Brain microvascular endothelial cell (primary cell): ENCODE measurements around the gene TMPRSS13.
A peak's percentile ranks its signal among the peaks of the same experiment; 100 is the strongest.

Experiments
- DNase-seq: peaks from one replicate; pipeline ENCODE4 v3.0.0-alpha.2; 2020
- H3K27ac ChIP-seq: fragments of 250-450 bp; sonication (Bioruptor Pico); 2 replicates; pipeline ENCODE4 v1.5.1; 2020; ENCODE audit warnings: mild to moderate bottlenecking, moderate library complexity
- H3K27me3 ChIP-seq: fragments of 250-450 bp; sonication (Bioruptor Pico); replicated peaks from 2 replicates; pipeline ENCODE4 v1.5.1; 2020; ENCODE audit warnings: mild to moderate bottlenecking
- H3K36me3 ChIP-seq: fragments of 250-450 bp; sonication (Bioruptor Pico); replicated peaks from 2 replicates; pipeline ENCODE4 v1.5.1; 2020; ENCODE audit warnings: mild to moderate bottlenecking
- H3K4me3 ChIP-seq: 2 replicates; pipeline ENCODE4 v1.5.1; 2011; ENCODE audit warnings: low read depth, mild to moderate bottlenecking, control low read depth, low read length, moderate library complexity
- in situ Hi-C: cut with HindIII; loops from 2 replicates; pipeline ENCODE4 v1.10.0; 2017; ENCODE audit warnings: low sequenced_read_pairs, low pct_ligation_motif_present
- TF ChIP-seq, protein P1 (sequence below): IDR thresholded peaks from 2 replicates; pipeline ENCODE4 v1.5.1; 2011; ENCODE audit warnings: low read depth, mild to moderate bottlenecking, moderate library complexity, low read length, control low read depth, inconsistent platforms; ENCODE audit errors: missing control alignments

The TMPRSS13 gene

DNA sequence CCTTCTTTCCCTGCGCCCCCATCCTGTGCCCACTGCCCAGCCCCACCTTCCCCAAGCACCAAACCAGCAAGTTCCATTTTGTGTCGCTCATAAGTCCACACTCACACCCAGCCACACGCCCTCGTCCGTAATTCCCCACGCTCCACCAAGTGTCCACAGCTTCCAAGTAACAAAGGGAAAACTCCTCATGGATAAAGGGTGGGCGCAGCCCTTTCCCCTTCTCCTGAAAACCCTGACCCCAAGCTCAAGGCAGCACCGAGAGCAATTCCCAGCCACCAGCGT, 53.2 kb downstream of the TMPRSS13 start:
- DNase-seq, result no peak
- TF ChIP-seq, protein P1, sequence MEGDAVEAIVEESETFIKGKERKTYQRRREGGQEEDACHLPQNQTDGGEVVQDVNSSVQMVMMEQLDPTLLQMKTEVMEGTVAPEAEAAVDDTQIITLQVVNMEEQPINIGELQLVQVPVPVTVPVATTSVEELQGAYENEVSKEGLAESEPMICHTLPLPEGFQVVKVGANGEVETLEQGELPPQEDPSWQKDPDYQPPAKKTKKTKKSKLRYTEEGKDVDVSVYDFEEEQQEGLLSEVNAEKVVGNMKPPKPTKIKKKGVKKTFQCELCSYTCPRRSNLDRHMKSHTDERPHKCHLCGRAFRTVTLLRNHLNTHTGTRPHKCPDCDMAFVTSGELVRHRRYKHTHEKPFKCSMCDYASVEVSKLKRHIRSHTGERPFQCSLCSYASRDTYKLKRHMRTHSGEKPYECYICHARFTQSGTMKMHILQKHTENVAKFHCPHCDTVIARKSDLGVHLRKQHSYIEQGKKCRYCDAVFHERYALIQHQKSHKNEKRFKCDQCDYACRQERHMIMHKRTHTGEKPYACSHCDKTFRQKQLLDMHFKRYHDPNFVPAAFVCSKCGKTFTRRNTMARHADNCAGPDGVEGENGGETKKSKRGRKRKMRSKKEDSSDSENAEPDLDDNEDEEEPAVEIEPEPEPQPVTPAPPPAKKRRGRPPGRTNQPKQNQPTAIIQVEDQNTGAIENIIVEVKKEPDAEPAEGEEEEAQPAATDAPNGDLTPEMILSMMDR, result no peak
- H3K27me3 ChIP-seq, result peaks cover 65% of the 10 kb centered on the region

GRCh38 chr11:117875382-117876058, 53.7 kb downstream of the TMPRSS13 start:
- H3K27me3 ChIP-seq, result peaks cover 65% of the 10 kb centered on the region
- no peak overlapping the region for H3K4me3 ChIP-seq
- in situ Hi-C loops, result no loop called here
- no peaks in the 10 kb centered on the region for H3K36me3 ChIP-seq
- TF ChIP-seq, protein P1, result no peak
- no peak for DNase-seq
- no peak overlapping the region for H3K27ac ChIP-seq

More for the DNA sequence above, 53.2 kb downstream of the TMPRSS13 start:
- H3K4me3 ChIP-seq, result peak overlapping the region; percentile 36
- H3K36me3 ChIP-seq, result no peaks in the 10 kb centered on the region
- no peak overlapping the region for H3K27ac ChIP-seq
- in situ Hi-C loops, result no loop called here

DNA sequence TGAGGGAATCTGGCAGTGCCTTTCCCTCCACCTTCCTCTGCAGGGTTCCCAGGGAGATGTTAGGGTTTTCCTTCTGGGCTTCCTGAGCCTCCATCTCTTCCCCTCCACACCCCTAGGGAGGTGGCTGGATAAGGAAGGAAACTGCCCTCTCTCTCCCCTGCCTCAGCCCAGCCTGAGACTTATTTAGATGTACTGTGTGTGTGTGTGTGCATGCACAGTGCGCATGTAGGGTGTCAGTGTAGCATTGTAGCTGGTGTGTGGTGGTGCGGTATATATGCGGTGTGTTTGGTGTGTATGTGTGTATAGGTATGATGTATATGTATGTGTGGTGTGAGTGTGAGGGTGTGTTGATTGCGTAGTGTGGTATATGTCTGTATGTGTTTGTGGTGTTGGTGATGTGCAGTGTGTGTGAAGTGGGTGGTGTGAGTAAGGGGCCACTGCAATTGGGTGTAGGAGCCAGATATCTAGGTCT, 54.3 kb downstream of the TMPRSS13 start:
- in situ Hi-C loops, result no loop called here
- Histone ChIP-seq H3K27me3 (peaks cover 65% of the 10 kb centered on the region), H3K4me3 (no peak overlapping the region), H3K27ac (no peak overlapping the region), H3K36me3 (no peaks in the 10 kb centered on the region)
- TF ChIP-seq, protein P1, result no peak
- no peak for DNase-seq

DNA sequence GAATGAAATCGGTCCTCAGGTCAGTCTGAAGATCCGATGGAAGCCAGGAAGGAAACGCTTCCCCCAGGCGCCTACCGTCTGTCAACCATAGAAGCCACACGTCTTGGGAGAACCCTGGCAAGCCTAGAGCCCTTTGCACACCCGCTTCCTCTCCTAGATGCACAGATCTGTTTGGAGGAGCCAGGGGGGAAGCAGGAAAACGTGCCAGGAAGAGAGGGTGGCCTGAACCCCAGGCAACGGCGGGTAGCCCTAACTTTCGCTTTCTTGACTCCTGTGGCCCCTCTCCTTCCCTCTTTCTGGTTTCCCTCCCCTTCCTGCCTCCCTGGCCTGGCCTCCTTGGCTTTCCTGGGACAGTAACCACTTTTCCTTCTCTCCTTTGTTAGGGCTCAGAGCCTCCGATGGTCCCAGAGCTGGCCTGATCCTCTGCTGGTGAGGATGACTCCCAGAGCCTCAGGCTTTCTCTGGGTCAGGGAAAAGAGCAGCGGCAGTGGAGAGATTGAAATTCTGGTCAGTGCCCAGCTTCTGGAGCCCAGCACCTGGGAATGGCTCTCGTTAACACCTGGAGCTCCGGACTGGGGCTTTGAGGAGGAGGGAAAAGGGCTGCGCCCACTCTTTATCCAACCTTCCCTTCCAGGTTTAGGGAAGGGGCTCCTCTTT, 54.8 kb downstream of the TMPRSS13 start:
- Histone ChIP-seq H3K27me3 (peaks cover 61% of the 10 kb centered on the region), H3K4me3 (no peak overlapping the region), H3K27ac (no peak overlapping the region), H3K36me3 (no peaks in the 10 kb centered on the region)
- TF ChIP-seq, protein P1, result no peak
- DNase-seq, result no peak
- in situ Hi-C loops, result no loop called here

- in situ Hi-C loops, result no loop called here
Observed at GRCh38 chr11:117873828-117874125, 55.4 kb downstream of the TMPRSS13 start.

More at GRCh38 chr11:117873828-117874125, 55.4 kb downstream of the TMPRSS13 start:
- DNase-seq, result no peak
- H3K27me3 ChIP-seq, result peaks cover 61% of the 10 kb centered on the region
- H3K36me3 ChIP-seq, result no peaks in the 10 kb centered on the region
- H3K4me3 ChIP-seq, result no peak overlapping the region
- TF ChIP-seq, protein P1, result no peak
- H3K27ac ChIP-seq, result no peak overlapping the region
